ENCODE measurements around the gene RGS17.
A peak's percentile ranks its signal among the peaks of the same experiment; 100 is the strongest.
"Not testable (repeated sequence)": the region's sequence is repeated elsewhere in the genome, so short reads cannot be mapped to it uniquely, and the experiment has no call there.

Gene RGS17

GRCh38 chr6:153131037-153131981 is at the start of gene RGS17:
TSS of gene RGS17 (minus strand) at chr6:153131282. CDS start at chr6:153044018, 87,264 bp downstream.
- peak; percentile 20 for DNase-seq

GRCh38 chr6:153172815-153173214 is 41.7 kb upstream of the RGS17 start:
- DNase-seq = no peak

GRCh38 chr6:153170511-153170910 is 39.4 kb upstream of the RGS17 start:
- no peak for DNase-seq

GRCh38 chr6:153167907-153168306 is 36.8 kb upstream of the RGS17 start:
- no peak for DNase-seq

- DNase-seq = no peak
Observed at GRCh38 chr6:153167061-153167891, 36.2 kb upstream of the RGS17 start.

GRCh38 chr6:153162646-153163045 is 31.6 kb upstream of the RGS17 start:
- DNase-seq = no peak

GRCh38 chr6:153162172-153162571 is 31.1 kb upstream of the RGS17 start:
- no peak for DNase-seq

GRCh38 chr6:153160221-153160620 is 29.1 kb upstream of the RGS17 start:
- no peak for DNase-seq

GRCh38 chr6:153150752-153151440 is 19.8 kb upstream of the RGS17 start:
- DNase-seq = no peak

- DNase-seq = no peak
Observed at GRCh38 chr6:153150371-153150751, 19.3 kb upstream of the RGS17 start.

GRCh38 chr6:153149891-153150290 is 18.8 kb upstream of the RGS17 start:
- no peak for DNase-seq

- no peak for DNase-seq
Observed at GRCh38 chr6:153146413-153146812, 15.3 kb upstream of the RGS17 start.

GRCh38 chr6:153145591-153145990 is 14.5 kb upstream of the RGS17 start:
- no peak for DNase-seq

GRCh38 chr6:153143200-153143599 is 12.1 kb upstream of the RGS17 start:
- DNase-seq = no peak

GRCh38 chr6:153140299-153140698 is 9.2 kb upstream of the RGS17 start:
- no peak for DNase-seq

- DNase-seq = no peak
Observed at GRCh38 chr6:153138930-153139329, 7.8 kb upstream of the RGS17 start.

GRCh38 chr6:153135681-153136080 is 4.6 kb upstream of the RGS17 start:
- no peak for DNase-seq

GRCh38 chr6:153133667-153134066 is 2.6 kb upstream of the RGS17 start:
- DNase-seq = not testable (repeated sequence)

- DNase-seq = no peak
Observed at GRCh38 chr6:153130515-153131036, 506 bp downstream of the RGS17 start.

GRCh38 chr6:153129873-153130514 is 1.1 kb downstream of the RGS17 start:
- no peak for DNase-seq

- DNase-seq = no peak
Observed at GRCh38 chr6:153126218-153126617, 4.9 kb downstream of the RGS17 start.

- no peak for DNase-seq
Observed at GRCh38 chr6:153125032-153125431, 6.0 kb downstream of the RGS17 start.

Data from CD4-positive, alpha-beta T cell treated with Interleukin-10 for 1 hour (primary cell).